GM18498 (cell line): Measurements from ENCODE around the gene LCN10.
"Not testable (repeated sequence)": the region's sequence is repeated elsewhere in the genome, so short reads cannot be mapped to it uniquely, and the experiment has no call there.

Source experiments
- ATAC-seq: cut with Tn5 transposase; IDR thresholded peaks from one replicate; pipeline ENCODE4 v1.9.1; 2021; ENCODE audit warnings: mild to moderate bottlenecking, moderate library complexity; ENCODE audit not compliant: unreplicated experiment

LCN10 gene

DNA sequence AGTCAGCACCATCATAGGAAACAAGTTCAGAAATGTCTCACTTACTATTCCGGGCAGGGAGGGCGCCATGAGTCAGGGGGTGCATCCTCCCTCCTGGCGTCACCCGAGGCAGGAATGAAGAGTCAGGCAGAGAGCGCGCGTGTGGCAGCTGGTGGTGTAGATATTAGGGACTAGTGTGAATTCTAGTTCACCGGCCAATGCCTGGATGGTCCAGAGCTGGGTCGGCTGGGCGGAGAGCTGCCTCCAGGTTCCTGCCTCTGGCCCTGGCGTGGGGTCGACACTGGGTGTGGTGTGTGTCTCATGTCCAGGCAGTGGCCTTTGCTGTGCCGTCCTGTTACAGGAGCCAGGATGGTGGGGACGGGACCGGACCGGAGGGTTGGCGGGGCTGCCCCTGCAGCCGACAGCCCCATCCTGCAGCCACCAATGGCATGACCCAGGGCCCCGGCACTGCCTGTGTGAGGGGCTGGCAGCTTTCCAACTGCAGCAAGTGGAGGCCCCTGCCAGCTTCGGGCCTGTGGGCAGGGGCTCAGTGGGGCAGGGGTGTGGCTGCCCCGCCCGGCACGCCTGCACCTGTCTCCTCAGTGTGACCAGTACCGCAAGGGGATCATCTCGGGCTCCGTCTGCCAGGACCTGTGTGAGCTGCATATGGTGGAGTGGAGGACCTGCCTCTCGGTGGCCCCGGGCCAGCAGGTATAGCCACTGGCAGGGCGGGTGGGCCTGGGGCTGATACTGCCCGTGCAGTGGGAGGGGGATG, 21.2 kb downstream of the LCN10 start:
- no peak for ATAC-seq

DNA sequence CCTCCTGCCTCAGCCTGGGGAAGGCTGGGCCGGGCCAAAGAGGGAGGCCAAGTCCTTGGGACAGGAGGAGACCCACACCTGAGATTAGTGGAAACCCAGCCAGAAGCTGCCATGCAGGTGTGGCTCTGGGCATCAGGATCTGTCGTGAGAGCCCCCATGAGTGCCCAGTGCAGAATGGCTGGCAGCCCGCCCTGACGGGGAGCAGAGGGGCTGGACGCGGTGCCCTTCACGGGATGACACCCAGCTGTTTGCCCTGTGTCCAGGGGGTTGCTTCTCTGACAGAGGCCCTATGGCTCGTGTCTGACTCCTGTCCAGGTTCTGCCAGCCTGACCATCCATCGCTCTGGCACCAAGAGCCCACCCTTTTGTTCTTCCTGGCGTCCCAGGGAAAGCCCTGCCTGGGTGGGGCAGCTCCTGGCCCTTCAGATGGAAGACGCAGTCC, 21.8 kb downstream of the LCN10 start:
- ATAC-seq = no peak

DNA sequence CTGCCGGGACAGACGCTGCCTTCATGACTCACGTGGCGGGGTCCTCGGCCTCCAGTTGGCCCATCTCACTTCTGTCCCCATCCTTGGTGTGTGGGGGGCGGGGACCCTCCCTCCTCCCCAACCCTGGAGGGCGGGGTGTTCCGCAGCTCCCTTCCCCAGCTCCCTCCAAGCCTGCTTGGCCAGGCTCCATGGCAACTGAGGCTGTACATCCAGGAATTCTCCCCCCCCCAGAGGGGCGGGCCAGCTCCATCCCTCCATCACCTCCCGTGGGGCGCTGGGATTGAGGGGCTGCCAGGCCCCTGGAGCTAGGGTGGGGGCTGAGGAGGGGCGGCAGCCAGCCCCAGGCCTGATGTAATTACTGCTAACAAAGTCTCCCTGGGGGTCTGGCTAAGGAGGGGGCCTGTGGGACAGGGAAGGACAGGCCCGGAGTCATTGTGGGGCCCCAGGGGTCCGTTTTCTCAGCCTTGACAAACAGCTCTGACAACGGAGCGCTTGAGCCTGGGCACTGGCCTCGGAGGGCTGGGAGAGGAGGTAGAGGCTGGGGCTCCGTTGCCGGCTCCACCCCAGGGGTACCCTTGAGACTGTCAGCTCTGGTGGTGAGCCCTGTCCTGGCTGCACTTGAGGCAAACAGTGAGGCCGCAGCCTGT, 22.4 kb downstream of the LCN10 start:
- no peak for ATAC-seq

DNA sequence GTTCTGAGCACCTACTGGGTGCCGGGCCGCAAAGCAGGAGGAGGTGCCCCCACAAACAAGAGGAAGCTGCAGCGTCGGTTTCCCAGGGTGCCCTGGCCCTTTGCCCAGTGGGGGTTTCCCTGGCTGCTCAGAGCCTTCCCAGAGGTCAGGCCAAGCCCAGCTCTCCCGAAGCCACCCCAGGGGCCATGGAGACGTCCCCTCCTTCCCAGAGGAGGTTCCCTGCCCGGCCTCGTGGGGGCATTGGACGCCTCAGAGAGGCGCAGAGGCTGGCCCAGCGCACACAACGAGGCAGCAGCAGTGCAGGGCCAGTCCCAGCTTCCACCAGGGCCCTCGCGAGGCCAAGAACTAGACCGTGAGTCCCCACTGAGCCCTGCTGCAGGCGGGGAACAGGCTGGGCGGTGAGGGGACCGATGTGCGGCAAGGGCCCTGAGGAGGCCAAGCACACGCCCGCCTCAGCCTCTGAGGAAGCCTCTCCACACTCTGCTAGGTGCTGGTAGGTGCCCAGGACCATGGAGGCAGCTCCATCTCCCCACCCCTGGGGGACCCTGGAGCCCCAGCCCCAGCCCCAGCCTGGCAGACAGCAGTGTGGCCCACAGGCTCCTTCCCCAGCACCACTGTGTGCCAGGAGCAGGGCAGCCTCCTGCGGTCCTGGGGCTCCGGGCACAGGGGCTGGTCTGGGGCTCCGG, 23.4 kb downstream of the LCN10 start:
- ATAC-seq = no peak

DNA sequence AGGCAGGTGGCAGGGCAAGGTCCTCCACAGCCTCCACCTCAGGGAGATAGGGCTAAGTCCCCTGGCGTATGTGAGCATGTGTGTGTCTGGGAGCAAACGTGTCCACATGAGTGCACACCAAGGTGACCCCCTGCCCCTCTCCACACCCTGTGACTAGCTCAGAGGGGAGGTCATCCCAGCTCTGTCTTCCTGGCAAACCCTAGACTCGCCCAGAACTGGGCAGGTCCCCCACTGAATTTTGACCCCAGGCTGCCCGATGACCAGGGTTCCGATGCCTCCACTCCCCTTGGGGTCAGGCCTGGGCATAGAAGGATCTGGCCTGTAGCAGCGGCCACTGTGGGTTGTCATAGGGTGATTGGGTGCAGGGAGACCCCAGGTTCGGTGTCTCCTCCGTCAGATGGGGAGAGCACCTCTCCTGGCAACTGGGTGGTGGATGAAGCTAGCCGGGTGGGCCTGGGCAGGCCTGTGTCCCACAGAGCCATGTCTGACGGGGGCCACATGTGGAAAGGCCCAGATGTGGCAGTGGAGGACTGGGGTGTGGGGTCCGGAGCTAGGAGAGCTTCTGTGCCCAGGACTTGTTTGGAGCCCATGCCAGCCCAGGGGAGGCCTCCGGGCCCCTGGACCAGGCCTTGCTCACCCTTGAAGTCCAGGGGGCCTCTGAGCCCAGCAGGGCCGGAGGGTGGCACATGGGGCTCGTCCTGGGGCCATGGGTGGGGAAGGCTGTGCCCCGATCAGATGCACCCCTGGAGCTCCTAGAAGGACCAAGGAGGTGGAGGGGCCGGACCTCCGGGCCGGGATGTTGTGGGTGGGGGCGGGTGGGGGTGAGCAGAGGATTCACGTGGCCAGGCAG, 24.2 kb downstream of the LCN10 start:
- no peak for ATAC-seq

DNA sequence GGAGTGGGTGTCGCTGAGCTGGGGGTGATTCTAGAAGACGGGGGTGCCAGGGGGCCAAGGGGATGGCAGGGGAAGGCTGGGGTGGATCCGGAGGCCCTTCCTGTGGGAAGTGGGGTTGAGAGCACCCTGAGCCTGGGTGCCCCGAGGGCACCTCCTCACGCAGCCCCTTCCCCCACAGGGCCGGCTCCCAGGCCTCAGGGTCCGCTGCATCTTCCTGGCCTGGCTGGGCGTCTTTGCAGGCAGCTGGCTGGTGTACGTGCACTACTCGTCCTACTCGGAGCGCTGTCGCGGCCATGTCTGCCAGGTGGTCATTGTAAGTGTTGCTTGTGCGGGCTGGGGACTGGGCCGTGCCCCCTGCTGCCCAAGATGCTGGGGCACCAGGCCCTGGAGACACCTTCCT, 25.3 kb downstream of the LCN10 start:
- no peak for ATAC-seq

GRCh38 chr9:136714893-136715274, 27.9 kb downstream of the LCN10 start:
- no peak for ATAC-seq

DNA sequence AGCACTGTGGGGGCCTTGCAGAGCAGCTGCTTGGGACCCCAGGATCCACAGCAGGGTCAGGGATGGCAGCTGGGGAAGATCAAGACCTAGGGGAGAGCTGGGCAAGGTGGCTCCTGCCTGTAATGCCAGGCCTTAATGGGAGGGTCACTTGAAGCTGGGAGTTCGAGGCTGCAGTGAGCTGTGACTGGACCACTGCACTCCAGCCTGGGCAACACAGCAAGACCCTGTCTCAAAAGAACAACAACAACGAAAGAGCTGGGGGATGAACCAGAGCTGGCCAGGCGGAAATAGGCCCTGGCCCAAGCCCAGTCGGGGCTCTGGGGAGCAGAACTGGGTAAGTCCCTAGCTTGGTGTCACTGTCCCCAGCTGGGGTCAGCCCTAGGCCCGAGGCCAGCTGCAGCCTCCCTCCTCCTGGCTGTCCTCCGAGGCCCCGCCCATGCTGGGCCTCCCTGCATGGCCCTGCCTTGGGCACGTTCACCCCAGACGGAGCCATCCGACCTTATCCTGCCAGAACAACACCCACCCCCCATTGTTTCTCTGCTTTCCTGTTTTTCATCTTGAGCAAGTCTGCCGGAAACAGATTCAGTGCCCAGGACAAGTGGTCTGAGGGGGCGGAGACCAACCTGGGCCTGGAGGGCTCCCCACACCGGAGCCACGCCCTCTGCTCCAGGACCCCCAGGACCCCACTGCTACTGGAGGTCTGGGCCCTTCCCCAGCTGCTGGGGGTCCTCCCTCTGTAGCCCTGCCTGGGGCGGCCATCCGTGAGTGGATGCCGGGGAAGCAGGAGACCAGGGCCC, 28.4 kb downstream of the LCN10 start:
- ATAC-seq = no peak

DNA sequence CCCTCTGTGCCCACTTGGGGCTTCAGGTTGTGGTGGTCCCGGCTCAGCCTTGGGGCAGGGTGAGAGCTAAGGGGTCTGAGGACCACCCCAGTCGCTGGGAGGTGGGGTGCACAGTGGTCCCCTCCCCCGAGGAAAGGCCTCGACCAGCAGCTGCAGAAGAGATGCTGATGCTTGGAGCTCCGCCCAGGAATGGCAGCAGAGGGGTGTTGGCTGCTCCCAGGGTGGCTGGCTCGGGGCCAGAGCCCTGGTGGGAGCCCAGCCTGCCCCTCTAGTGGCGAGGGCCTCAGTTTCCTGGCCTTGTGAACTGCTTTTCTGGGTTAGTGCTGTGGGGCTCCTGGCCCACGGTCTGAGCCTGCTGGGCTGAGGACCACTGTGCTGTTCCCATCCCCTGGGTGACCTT, 29.2 kb downstream of the LCN10 start:
- no peak for ATAC-seq

DNA sequence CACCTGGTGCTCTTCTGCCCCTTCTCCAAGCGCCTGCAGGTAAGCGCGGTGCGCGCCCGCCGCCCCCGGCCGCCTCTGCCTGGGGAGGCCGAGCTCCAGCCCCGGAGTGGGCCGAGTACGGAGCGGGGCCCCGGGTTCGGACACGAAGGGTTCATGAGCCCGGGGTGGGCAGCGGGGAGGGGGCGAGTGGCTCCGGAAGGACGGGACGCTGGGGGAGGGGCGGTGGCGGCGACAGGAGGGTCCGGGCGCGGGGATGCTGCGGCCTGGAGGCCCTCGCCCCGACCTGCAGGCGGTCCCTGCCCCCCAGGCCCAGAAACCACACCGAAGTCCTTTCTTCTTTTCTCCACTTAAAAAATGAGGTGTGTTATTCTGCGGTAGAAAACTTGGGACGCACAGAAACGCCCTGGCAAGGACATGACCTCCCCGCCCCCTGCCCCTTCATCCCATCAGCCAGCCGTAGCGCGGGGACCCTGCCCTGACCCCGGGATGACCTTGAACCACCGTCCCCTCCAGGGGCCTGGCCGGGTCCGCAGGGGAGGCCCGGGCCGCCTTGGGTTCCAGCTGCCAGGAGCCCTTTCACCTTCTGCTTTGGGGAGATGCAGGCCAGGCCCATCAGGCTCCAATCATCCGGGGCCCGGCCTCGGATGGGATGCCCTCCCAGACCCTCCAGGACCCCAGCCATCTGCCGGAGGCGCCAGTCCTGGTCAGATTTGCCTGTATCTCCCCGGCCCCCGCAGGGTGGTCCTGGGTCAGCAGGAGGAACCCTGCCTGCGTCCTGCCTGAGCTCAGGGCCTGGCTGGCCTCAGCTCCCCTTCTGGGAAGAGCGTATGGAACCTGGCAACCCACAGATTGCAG, 29.8 kb downstream of the LCN10 start:
- no peak for ATAC-seq

DNA sequence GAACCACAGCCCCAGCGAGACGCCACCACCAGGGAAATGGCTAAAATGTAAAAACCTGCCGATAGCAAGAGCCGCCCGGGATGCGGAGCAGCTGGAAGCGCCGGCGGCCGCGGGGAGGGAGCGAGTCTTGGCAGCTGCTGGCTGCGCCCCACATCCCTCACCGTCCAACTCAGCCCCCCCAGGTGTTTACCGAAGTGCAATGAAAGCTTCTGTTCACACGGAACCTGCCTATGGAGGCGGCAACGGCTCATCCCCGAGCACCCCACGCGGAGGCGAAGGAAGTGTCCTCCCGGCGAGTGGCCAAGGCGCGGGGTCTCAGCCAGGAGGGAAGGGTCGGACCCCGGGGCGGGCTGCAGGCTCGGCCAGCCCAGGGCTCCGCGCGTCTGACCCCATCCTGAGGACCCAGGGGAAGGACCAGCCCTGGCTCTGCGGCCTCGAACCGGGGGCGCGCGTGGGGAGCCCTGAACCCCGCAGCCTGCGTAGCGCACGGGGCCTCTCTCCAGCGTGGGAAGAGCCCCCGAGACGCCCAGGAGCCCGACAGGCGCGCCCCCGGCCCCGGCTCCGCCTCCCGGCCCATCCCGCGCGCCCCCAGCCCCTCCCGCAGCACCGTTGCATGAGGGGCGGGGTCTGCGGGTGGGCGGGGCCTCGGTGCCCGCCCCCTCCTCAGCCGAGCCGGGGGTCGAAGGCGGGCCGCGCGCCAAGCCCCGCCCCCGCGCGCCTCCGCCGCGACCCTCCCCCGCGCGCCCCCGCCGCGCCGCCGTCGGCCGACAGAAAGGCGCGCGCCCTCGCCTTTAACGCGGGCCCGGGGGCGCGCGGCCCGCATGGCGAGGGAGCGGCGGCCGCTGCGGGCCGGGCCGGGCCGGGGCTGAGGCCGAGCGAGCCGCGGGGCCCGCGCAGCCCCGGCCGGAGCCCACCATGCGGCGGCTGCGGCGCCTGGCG, 30.7 kb downstream of the LCN10 start, which contains the start of gene DIPK1B:
Gene DIPK1B (plus strand): TSS at position 822 of the 939 bp plus-strand sequence. CDS start 94 bp downstream, at position 916.
- no peak for ATAC-seq

DNA sequence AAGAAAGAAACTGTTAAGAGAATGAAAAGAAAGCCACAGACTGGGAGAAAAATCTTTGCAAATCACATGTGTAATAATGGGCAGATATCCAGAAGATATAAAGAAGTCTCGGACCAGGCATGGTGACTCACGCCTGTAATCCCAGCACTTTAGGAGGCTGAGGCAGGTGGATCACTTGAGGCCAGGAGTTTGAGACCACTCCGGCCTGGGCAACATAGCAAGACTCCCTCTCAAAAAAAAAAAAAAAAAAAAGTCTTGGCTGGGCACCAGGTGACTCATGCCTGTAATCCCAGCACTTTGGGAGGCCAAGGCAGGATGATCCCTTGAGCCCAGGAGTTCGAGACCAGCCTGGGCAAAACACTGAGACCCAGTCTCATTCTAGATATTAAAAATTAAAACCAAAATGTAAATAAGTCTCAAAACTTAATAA, 31.5 kb downstream of the LCN10 start:
- not testable (repeated sequence) for ATAC-seq

DNA sequence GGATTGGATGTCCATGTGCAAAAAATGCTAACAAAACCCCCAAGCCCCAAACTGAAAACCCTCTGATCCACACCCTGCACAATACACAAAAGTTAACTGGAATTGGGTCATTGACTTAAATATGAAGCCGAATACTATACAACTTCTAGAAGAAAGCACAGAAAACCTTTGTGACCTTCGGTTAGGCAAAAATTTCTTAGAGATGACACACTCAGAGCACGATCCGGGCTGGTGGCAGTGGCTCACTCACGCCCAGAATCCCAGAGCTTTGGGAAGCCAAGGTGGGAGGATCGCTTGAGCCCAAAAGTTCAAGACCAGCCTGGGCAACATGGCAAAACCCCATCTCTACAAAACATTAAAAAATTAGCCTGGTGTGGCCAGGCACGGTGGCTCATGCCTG, 32.2 kb downstream of the LCN10 start:
- no peak for ATAC-seq

DNA sequence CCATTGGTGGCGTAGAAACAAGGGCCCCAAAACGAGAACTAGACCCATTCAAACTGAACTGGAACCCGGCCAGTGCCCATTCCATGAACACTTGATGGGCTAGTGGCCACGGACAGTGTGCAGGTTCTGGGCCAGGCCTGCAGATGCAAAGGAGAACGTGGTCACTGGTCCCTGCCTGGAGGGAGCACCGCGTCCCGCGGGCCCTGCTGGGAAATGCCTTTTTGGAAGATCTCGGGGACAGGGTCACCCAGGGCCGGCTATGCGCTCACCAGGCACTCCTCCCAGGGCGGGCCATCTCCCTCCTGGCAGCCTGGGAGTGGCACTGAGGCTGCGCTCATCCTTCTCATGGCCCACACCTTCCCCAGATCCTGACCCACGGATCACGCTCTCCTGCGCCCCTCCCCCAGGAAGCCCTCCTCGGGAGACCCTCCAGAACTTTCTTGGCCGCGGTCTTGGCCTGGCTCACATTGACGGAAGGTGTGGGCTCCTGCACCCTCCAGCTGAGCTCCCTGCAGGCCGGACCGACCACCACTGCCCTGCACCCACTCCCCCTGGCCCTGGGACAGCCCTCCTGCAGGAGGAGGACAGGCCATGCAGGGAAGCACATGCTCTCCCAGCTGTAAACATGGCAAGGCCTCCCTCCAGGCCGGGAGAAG, 33.2 kb downstream of the LCN10 start:
- no peak for ATAC-seq

DNA sequence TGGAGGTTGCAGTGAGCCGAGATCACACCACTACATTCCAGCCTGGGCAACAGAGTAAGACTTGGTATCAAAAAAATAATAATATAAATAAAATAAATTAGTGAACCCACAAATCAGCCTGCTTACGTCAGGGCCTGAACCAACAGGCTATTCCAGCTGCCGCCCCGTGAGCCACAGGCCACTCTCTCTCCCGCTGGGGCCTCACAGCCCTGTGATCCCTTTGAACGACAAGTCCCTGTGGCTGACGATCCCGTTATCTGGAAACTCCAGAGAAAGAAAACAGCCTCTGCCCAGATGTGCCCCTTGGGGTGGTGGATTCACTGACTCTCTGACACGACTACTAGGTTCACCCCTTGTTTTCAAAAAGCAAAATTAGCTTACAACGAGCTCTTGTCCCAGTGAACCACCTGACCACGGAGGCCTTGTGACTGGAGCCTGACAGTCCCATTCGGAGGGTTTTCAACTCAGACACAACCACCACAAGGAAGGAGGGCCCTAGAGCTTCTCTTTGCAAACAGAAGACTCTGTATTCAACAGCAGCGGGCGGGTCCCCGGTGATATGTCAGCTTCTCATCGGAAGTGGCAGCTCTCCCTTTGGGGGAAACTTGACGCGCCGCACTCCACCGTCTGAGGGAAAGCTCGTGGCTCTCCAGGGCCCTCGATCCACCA, 34.8 kb downstream of the LCN10 start:
- no peak for ATAC-seq

- no peak for ATAC-seq
These were observed 35.7 kb downstream of the LCN10 start for GRCh38 chr9:136707011-136707410.

DNA sequence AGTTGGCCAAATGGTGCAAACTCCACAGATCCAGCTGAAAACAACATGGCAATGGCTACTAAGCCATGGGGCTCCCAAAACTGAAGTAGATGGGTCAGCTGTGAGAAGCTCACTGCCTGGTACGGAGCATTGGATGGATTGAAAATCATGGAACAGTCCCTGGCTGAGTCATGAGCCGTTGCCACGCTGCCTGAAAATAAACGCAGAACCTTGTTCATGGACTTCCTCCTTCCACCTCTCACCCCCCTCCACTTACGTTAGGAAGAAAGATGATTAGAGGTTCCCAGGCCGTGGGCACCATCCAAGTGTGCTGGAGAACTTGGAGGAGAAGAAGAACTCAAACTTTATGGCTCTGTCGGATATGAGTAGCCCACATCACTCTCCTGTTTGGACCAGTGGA, 37.2 kb downstream of the LCN10 start:
- ATAC-seq = no peak
